ENCODE results near the gene TMTC1.

DNA sequence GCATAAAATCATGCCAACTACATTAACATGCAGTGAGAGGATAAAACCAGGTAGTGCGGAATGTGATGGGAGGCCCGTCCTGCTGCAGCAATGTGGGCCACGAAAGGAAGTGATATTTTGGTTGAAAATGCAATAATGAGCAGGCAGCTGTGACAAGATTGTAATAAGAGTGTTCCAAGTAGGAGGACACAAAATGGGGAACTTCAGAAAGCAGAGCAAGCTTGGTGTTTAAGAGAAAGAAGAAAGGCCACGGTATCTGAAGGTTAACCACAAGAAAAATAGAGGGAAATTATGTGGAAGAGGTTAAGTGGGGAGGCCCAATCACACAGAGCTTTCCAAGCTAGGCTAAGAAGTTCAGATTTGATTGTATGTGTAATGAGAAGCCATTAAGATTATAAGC, 320.5 kb downstream of the TMTC1 start:
- TF ChIP-seq, protein P1, sequence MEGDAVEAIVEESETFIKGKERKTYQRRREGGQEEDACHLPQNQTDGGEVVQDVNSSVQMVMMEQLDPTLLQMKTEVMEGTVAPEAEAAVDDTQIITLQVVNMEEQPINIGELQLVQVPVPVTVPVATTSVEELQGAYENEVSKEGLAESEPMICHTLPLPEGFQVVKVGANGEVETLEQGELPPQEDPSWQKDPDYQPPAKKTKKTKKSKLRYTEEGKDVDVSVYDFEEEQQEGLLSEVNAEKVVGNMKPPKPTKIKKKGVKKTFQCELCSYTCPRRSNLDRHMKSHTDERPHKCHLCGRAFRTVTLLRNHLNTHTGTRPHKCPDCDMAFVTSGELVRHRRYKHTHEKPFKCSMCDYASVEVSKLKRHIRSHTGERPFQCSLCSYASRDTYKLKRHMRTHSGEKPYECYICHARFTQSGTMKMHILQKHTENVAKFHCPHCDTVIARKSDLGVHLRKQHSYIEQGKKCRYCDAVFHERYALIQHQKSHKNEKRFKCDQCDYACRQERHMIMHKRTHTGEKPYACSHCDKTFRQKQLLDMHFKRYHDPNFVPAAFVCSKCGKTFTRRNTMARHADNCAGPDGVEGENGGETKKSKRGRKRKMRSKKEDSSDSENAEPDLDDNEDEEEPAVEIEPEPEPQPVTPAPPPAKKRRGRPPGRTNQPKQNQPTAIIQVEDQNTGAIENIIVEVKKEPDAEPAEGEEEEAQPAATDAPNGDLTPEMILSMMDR (IDR thresholded peaks at IDR 0.05), result no peak
- no peak for TF ChIP-seq EZH2 (IDR thresholded peaks at IDR 0.05)
